Measurements from ENCODE around the gene VARS2.

The VARS2 gene

GRCh38 chr6:30951907-30952469, 38.0 kb downstream of the VARS2 start:
- no peak for TF ChIP-seq ZFX (IDR thresholded peaks at IDR 0.05)
- no peak for TF ChIP-seq CTCF (conservative IDR thresholded peaks at IDR 0.05)
- no peak overlapping the region for H3K27ac ChIP-seq

GRCh38 chr6:30954631-30955366, 40.8 kb downstream of the VARS2 start:
- TF ChIP-seq ZFX (IDR thresholded peaks at IDR 0.05) = no peak
- TF ChIP-seq CTCF (conservative IDR thresholded peaks at IDR 0.05) = no peak
- H3K27ac ChIP-seq = no peak overlapping the region

GRCh38 chr6:30955367-30956042, 41.5 kb downstream of the VARS2 start:
- no peak overlapping the region for H3K27ac ChIP-seq
- no peak for TF ChIP-seq CTCF (conservative IDR thresholded peaks at IDR 0.05)
- no peak for TF ChIP-seq ZFX (IDR thresholded peaks at IDR 0.05)

- H3K27ac ChIP-seq = no peak overlapping the region
- TF ChIP-seq ZFX (IDR thresholded peaks at IDR 0.05) (no peak), CTCF (conservative IDR thresholded peaks at IDR 0.05) (no peak)
These were observed 43.7 kb downstream of the VARS2 start for GRCh38 chr6:30957716-30958115.

GRCh38 chr6:30960907-30961673, 47.1 kb downstream of the VARS2 start:
- no peak overlapping the region for H3K27ac ChIP-seq
- TF ChIP-seq ZFX (IDR thresholded peaks at IDR 0.05) = no peak
- TF ChIP-seq CTCF (conservative IDR thresholded peaks at IDR 0.05) = no peak

- H3K27ac ChIP-seq = no peak overlapping the region
- no peak for TF ChIP-seq ZFX (IDR thresholded peaks at IDR 0.05)
- TF ChIP-seq CTCF (conservative IDR thresholded peaks at IDR 0.05) = no peak
These were observed 48.7 kb downstream of the VARS2 start for GRCh38 chr6:30962716-30963115.

Measured in C4-2B (cell line).